ENCODE measurements around the gene TOMM70.

The TOMM70 gene

GRCh38 chr3:100411091-100411982 is 10.4 kb upstream of the TOMM70 start:
- DNase-seq: no peak

- DNase-seq: no peak
Observed at GRCh38 chr3:100407977-100408532, 7.2 kb upstream of the TOMM70 start.

GRCh38 chr3:100407164-100407563 is 6.3 kb upstream of the TOMM70 start:
- no peak for DNase-seq

- DNase-seq: no peak
Observed at GRCh38 chr3:100404250-100404548, 3.3 kb upstream of the TOMM70 start.

GRCh38 chr3:100403362-100404249 is 2.7 kb upstream of the TOMM70 start:
- no peak for DNase-seq

- no peak for DNase-seq
Observed at GRCh38 chr3:100402891-100403290, 2.0 kb upstream of the TOMM70 start.

GRCh38 chr3:100402256-100402655 is 1.4 kb upstream of the TOMM70 start:
- no peak for DNase-seq

- peak in 1 of 2 donors; percentile 43 for DNase-seq
Observed at GRCh38 chr3:100401674-100402041, 769 bp upstream of the TOMM70 start.

- DNase-seq: peak; percentile 17 to 29
Observed at GRCh38 chr3:100400419-100400779, 490 bp downstream of the TOMM70 start.

GRCh38 chr3:100399341-100400071 is 1.4 kb downstream of the TOMM70 start:
- DNase-seq: no peak

GRCh38 chr3:100396967-100397366 is 3.9 kb downstream of the TOMM70 start:
- DNase-seq: no peak

- no peak for DNase-seq
Observed at GRCh38 chr3:100395679-100396431, 5.0 kb downstream of the TOMM70 start.

- DNase-seq: no peak
Observed at GRCh38 chr3:100389025-100389424, 11.9 kb downstream of the TOMM70 start.

- DNase-seq: no peak
Observed at GRCh38 chr3:100386437-100387074, 14.3 kb downstream of the TOMM70 start.

GRCh38 chr3:100384733-100385525 is 16.0 kb downstream of the TOMM70 start:
- no peak for DNase-seq

GRCh38 chr3:100376301-100376700 is 24.6 kb downstream of the TOMM70 start:
- no peak for DNase-seq

GRCh38 chr3:100374521-100374920 is 26.4 kb downstream of the TOMM70 start:
- no peak for DNase-seq

- no peak for DNase-seq
Observed at GRCh38 chr3:100370756-100371155, 30.1 kb downstream of the TOMM70 start.

- no peak for DNase-seq
Observed at GRCh38 chr3:100368441-100368840, 32.4 kb downstream of the TOMM70 start.

GRCh38 chr3:100366424-100366823 is 34.5 kb downstream of the TOMM70 start:
- no peak for DNase-seq

- DNase-seq: no peak
Observed at GRCh38 chr3:100364421-100364820, 36.5 kb downstream of the TOMM70 start.
